NCI-H187 treated with DMSO at 0.1 percent for 48 hours (cell line): ENCODE measurements around the gene RBM7.

Source experiments
- DNase-seq: peaks from one replicate; lab custom pipeline; 2025; lab: John Stamatoyannopoulos, UW

The RBM7 gene

GRCh38 chr11:114448749-114449482 is 48.5 kb downstream of the RBM7 start:
- no peak for DNase-seq

GRCh38 chr11:114449845-114450244 is 49.4 kb downstream of the RBM7 start:
- no peak for DNase-seq

GRCh38 chr11:114452399-114452798 is 51.9 kb downstream of the RBM7 start:
- DNase-seq: no peak
